Activated naive CD4-positive, alpha-beta T cell treated with anti-CD3 and anti-CD28 coated beads, Interleukin-2, amount 50 U/mL, for 16 hours (primary cell): Measurements from ENCODE around the gene MEAK7.

ENCODE experiments used
- DNase-seq: peaks from one replicate; pipeline ENCODE4 v3.0.0-alpha.2; 2020

The MEAK7 gene

GRCh38 chr16:84463221-84463620 is 41.2 kb downstream of the MEAK7 start:
- DNase-seq: no peak

GRCh38 chr16:84462296-84463210 is 41.9 kb downstream of the MEAK7 start:
- DNase-seq: no peak

- DNase-seq: no peak
These were observed 42.8 kb downstream of the MEAK7 start for GRCh38 chr16:84461413-84462295.

GRCh38 chr16:84461029-84461412 is 43.4 kb downstream of the MEAK7 start:
- no peak for DNase-seq

GRCh38 chr16:84460406-84461028 is 43.9 kb downstream of the MEAK7 start:
- no peak for DNase-seq

GRCh38 chr16:84459941-84460405 is 44.5 kb downstream of the MEAK7 start:
- no peak for DNase-seq

GRCh38 chr16:84459533-84459894 is 44.9 kb downstream of the MEAK7 start:
- DNase-seq: no peak

GRCh38 chr16:84458606-84459532 is 45.6 kb downstream of the MEAK7 start:
- no peak for DNase-seq

- DNase-seq: no peak
These were observed 49.4 kb downstream of the MEAK7 start for GRCh38 chr16:84455031-84455430.
